Adrenal gland (tissue), 12 donors: ENCODE data around the gene VMAC. TPM values are rescaled to one million over a fixed set of nuclear protein-coding genes. Genes with fewer than 3 reads are reported as not detected.
A peak's percentile ranks its signal among the peaks of the same experiment; 100 is the strongest.

ENCODE experiments used
- DNase-seq, 7 donors: peaks; one replicate each; pipeline ENCODE4 v3.0.0-alpha.2; 2019 to 2020
- H3K27ac ChIP-seq, 5 donors: fragments of 200-600 bp; sonication (generic) in 4 of 5; 1 replicate in 3 of 5; 2 replicates in 2 of 5; pipeline versions ENCODE4 v1.5.1 to v1.8.0; 2016 to 2020; ENCODE audit warnings: mild to moderate bottlenecking in 1 of 5
- H3K27me3 ChIP-seq: fragments of 200-600 bp; 2 replicates; pipeline ENCODE4 v1.8.0; 2021
- H3K36me3 ChIP-seq, 2 donors: fragments of 200-600 bp; replicated peaks in 1 of 2; 1 replicate in 1 of 2; 2 replicates in 1 of 2; pipeline versions ENCODE4 v1.5.1 to v1.8.0; 2018 to 2022
- H3K4me1 ChIP-seq, 2 donors: fragments of 200-600 bp; replicated peaks in 1 of 2; 1 replicate in 1 of 2; 2 replicates in 1 of 2; pipeline versions ENCODE4 v1.5.1 to v1.8.0; 2018 to 2021
- H3K4me3 ChIP-seq, 4 donors: fragments of 200-600 bp; sonication (generic) in 3 of 4; one replicate each; pipeline ENCODE4 v1.5.1; 2016 to 2018
- H3K9me3 ChIP-seq, 3 donors: fragments of 200-600 bp; sonication (generic) in 1 of 3; replicated peaks in 1 of 3; 1 replicate in 2 of 3; 2 replicates in 1 of 3; pipeline versions ENCODE4 v1.5.1 to v1.8.0; 2016 to 2021
- CTCF ChIP-seq, 6 experiments: fragments of 450-650 bp in 4 of 6; fragments of 200-600 bp in 2 of 6; sonication (generic) in 1 of 6; IDR thresholded peaks; 1 replicate in 5 of 6; 2 replicates in 1 of 6; pipeline versions ENCODE4 v1.5.1 to v1.8.0; 2016 to 2021; ENCODE audit warnings: antibody characterized with exemption in 6 of 6, mild to moderate bottlenecking in 2 of 6, moderate library complexity in 1 of 6
- POLR2A ChIP-seq, 2 donors: fragments of 450-650 bp; IDR thresholded peaks; one replicate each; pipeline ENCODE4 v1.6.1; 2017; ENCODE audit warnings: antibody characterized with exemption in 2 of 2, mild to moderate bottlenecking in 2 of 2, moderate library complexity in 1 of 2
- WGBS, 4 donors: extraction: QIAGEN DNeasy Blood & Tissue Kit in 2 of 4; methylation state at CpG; one replicate each; pipeline versions ENCODE4 v1.1.5 to v1.1.7; 2013 to 2017; 5-methylcytosine and 5-hydroxymethylcytosine counted together
- intact Hi-C, 2 donors: fragments of 100-400 bp; cut with DNase I; formaldehyde crosslinking; loops; one replicate each; pipeline versions ENCODE4 v1.14.1 to v1.15.0; 2022 to 2023
- polyA plus RNA-seq, 3 donors: library from polyadenylated mRNA; stranded (reverse); fragments of 200-250 nt in 2 of 3; fragments of 350-450 nt in 1 of 3; fragmentation: Illumina TruSeq in 1 of 3; extraction: RNeasy Lipid Tissue Mini Kit (QIAGEN cat#74804) in 1 of 3; gene quantifications; one replicate each; pipeline ENCODE4 v1.2.3, GENCODE V29; 2013 to 2014
- total RNA-seq, 9 donors: library from RNA; depleted of rRNA in 4 of 9; stranded (reverse); fragments of >200 nt in 4 of 9; fragments of 120-200 nt in 1 of 9; fragmentation: NEBNext Ultra II Directional in 1 of 9; extraction: Animal tissue kit (Norgen Biotek cat#: 25700) in 1 of 9; gene quantifications; one replicate each; pipeline versions ENCODE4 v1.1.0 to v1.2.4, GENCODE V29; 2013 to 2023
- donor health status: healthy with polysubstance abuse.
- donor health status: Bipolar disorder and iron deficiency.
- donor health status: DM: yes; HTN: yes; CAD: no.
- donor health status: DM: no; HTN: no; CAD: no.
- donor health status: DM: no; HTN: no; CAD: no.
- donor health status: DM: yes; HTN: yes; CAD: no.

VMAC gene
- total and polyA plus RNA-seq, 12 donors = 3.5 to 15.6 (median 8.3) TPM

- intact Hi-C loops = loop anchor here in 1 of 2 donors (5.0 kb wide), 1 partner anchor 39 kb away; no protein-coding TSS in a partner anchor
- TF ChIP-seq POLR2A (IDR thresholded peaks at IDR 0.05) (no peak), CTCF (IDR thresholded peaks at IDR 0.05) (no peak)
- WGBS, 4 donors = 94 to 97% (median 95%) methylated on average over 8 to 20 of the region's 20 CpGs
- Histone ChIP-seq H3K36me3 (peaks cover 0 to 69% of the 10 kb centered on the region in 2 donors), H3K27me3 (no peaks in the 10 kb centered on the region), H3K4me3 (no peak overlapping the region), H3K9me3 (no peaks in the 10 kb centered on the region), H3K27ac (no peak overlapping the region), H3K4me1 (peaks cover 19 to 28% of the 10 kb centered on the region in 2 donors)
- DNase-seq = no peak
Observed at GRCh38 chr19:5918463-5919079, 13.9 kb downstream of the VMAC start.

- Histone ChIP-seq H3K4me3 (no peak overlapping the region), H3K36me3 (peaks cover 0 to 91% of the 10 kb centered on the region in 2 donors), H3K9me3 (no peaks in the 10 kb centered on the region), H3K4me1 (peaks cover 13 to 17% of the 10 kb centered on the region in 2 donors), H3K27ac (peak overlapping the region in 4 of 5 donors; percentile 18 to 86 (median 78)), H3K27me3 (no peaks in the 10 kb centered on the region)
- TF ChIP-seq CTCF (IDR thresholded peaks at IDR 0.05) (no peak), POLR2A (IDR thresholded peaks at IDR 0.05) (peak in 1 of 2 donors; percentile 50)
- peak; percentile 57 to 87 (median 79) for DNase-seq
- 50 to 69% (median 56%) methylated on average over 20 to 21 of the region's 21 CpGs for WGBS, 4 donors
- intact Hi-C loops = no loop called here
Observed at GRCh38 chr19:5921516-5922160, 17.0 kb downstream of the VMAC start.

GRCh38 chr19:5922161-5922545, 17.5 kb downstream of the VMAC start:
- no peak for DNase-seq
- peaks cover 13 to 17% of the 10 kb centered on the region in 2 donors for H3K4me1 ChIP-seq
- TF ChIP-seq POLR2A (IDR thresholded peaks at IDR 0.05) (no peak), CTCF (IDR thresholded peaks at IDR 0.05) (no peak)
- WGBS, 4 donors = 80 to 86% (median 82%) methylated on average over 12 of the region's 12 CpGs
- H3K27ac ChIP-seq = peak overlapping the region in 3 of 5 donors; percentile 70 to 86 (median 86)
- H3K9me3 ChIP-seq = no peaks in the 10 kb centered on the region
- no peak overlapping the region for H3K4me3 ChIP-seq
- no peaks in the 10 kb centered on the region for H3K27me3 ChIP-seq
- H3K36me3 ChIP-seq = peaks cover 0 to 91% of the 10 kb centered on the region in 2 donors
- intact Hi-C loops = no loop called here

GRCh38 chr19:5923356-5923755, 18.7 kb downstream of the VMAC start:
- Histone ChIP-seq H3K36me3 (peaks cover 0 to 91% of the 10 kb centered on the region in 2 donors), H3K9me3 (no peaks in the 10 kb centered on the region), H3K27me3 (no peaks in the 10 kb centered on the region), H3K4me1 (peaks cover 13 to 21% of the 10 kb centered on the region in 2 donors), H3K27ac (peak overlapping the region in 2 of 5 donors; percentile 2 to 86), H3K4me3 (no peak overlapping the region)
- DNase-seq = no peak
- TF ChIP-seq POLR2A (IDR thresholded peaks at IDR 0.05) (no peak), CTCF (IDR thresholded peaks at IDR 0.05) (no peak)
- WGBS, 4 donors = 80 to 95% (median 87%) methylated on average over 7 to 16 of the region's 16 CpGs
- intact Hi-C loops = no loop called here
